Endothelial cell of umbilical vein (primary cell): Measurements from ENCODE around the gene CGA. TPM values are rescaled to one million over a fixed set of nuclear protein-coding genes. Genes with fewer than 3 reads are reported as not detected.

Experiments used
- BruUV-seq: library from RNA; stranded (reverse); fragments of 400-500 nt; replicated peaks from 2 replicates; lab custom pipeline; 2021; lab: Mats Ljungman, UMichigan
- CTCF ChIA-PET: fragments of 300-600, 350-600 bp; sonication (Branson Sonifier 250); formaldehyde crosslinking; loops from one replicate; lab custom pipeline; 2021; ENCODE audit warnings: antibody characterized with exemption, inconsistent platforms; lab: Charles Lee
- POLR2A ChIA-PET: fragments of 300-600, 350-600 bp; sonication (Branson Sonifier 250); formaldehyde crosslinking; loops from one replicate; lab custom pipeline; 2021; ENCODE audit warnings: antibody characterized with exemption, inconsistent platforms; lab: Charles Lee
- DNase-seq: peaks from one replicate; pipeline ENCODE4 v3.0.0-alpha.2; 2011; ENCODE audit warnings: low read depth, low spot score
- FAIRE-seq: peaks from 2 replicates; lab custom pipeline; 2011; peaks lifted over from hg19 to GRCh38; lab: Jason Lieb, UNC
- H2AFZ ChIP-seq: 2 replicates; pipeline ENCODE4 v1.6.0; 2012; ENCODE audit warnings: low read depth, low read length, control low read depth, inconsistent platforms
- H3K27ac ChIP-seq: 2 replicates; pipeline ENCODE4 v1.5.1; 2011; ENCODE audit warnings: low read depth, mild to moderate bottlenecking, control low read depth, low read length, moderate library complexity; ENCODE audit not compliant: insufficient read depth
- H3K27me3 ChIP-seq, 2 experiments: 2 replicates each; pipeline versions ENCODE4 v1.6.0 to v1.6.1; 2011; ENCODE audit warnings: low read length in 2 of 2, mixed read lengths in 1 of 2; ENCODE audit not compliant: control insufficient read depth in 2 of 2, insufficient read depth in 2 of 2
- H3K36me3 ChIP-seq, 2 experiments: 2 replicates in 1 of 2; 3 replicates in 1 of 2; pipeline ENCODE4 v1.5.1; 2011; ENCODE audit warnings: low read length in 2 of 2, mild to moderate bottlenecking in 1 of 2, moderate library complexity in 1 of 2; ENCODE audit not compliant: control insufficient read depth in 2 of 2, insufficient read depth in 2 of 2; ENCODE audit errors: extremely low read depth in 1 of 2
- H3K4me1 ChIP-seq: 3 replicates; pipeline ENCODE4 v1.5.1; 2011; ENCODE audit warnings: mild to moderate bottlenecking, low read length; ENCODE audit not compliant: control insufficient read depth, insufficient read depth; ENCODE audit errors: extremely low read depth
- H3K4me2 ChIP-seq: 2 replicates; pipeline ENCODE4 v1.6.1; 2011; ENCODE audit warnings: low read length, control low read depth, mixed read lengths; ENCODE audit not compliant: insufficient read depth
- H3K4me3 ChIP-seq, 3 experiments: fragments of 200-600 bp in 1 of 3; sonication (generic), shearing (Covaris generic) in 1 of 3; replicated peaks in 1 of 3; 2 replicates each; pipeline ENCODE4 v1.5.1; 2011 to 2016; ENCODE audit warnings: control low read depth in 3 of 3, low read length in 3 of 3, mild to moderate bottlenecking in 2 of 3, inconsistent platforms in 1 of 3, low read depth in 1 of 3, moderate library complexity in 1 of 3; ENCODE audit not compliant: insufficient read depth in 1 of 3
- H3K79me2 ChIP-seq: 2 replicates; pipeline ENCODE4 v1.6.0; 2012; ENCODE audit warnings: low read length, inconsistent platforms; ENCODE audit not compliant: control insufficient read depth, insufficient read depth
- H3K9ac ChIP-seq: replicated peaks from 2 replicates; pipeline ENCODE3; 2011; ENCODE audit warnings: low read length, control low read depth; ENCODE audit not compliant: insufficient read depth; ENCODE audit errors: extremely low read depth
- H3K9me1 ChIP-seq: replicated peaks from 3 replicates; pipeline ENCODE4 v1.6.0; 2011; ENCODE audit warnings: mild to moderate bottlenecking, low read length; ENCODE audit not compliant: control insufficient read depth, insufficient read depth; ENCODE audit errors: extremely low read depth
- H3K9me3 ChIP-seq: replicated peaks from 2 replicates; pipeline ENCODE4 v1.5.1; 2012; ENCODE audit warnings: low read length, inconsistent platforms; ENCODE audit not compliant: control insufficient read depth, insufficient read depth
- H4K20me1 ChIP-seq: replicated peaks from 2 replicates; pipeline ENCODE3; 2011; ENCODE audit warnings: mild to moderate bottlenecking, low read length; ENCODE audit not compliant: control insufficient read depth, insufficient read depth; ENCODE audit errors: extremely low read depth
- CTCF ChIP-seq, 2 donors: IDR thresholded peaks; 1 replicate in 1 of 2; 2 replicates in 1 of 2; pipeline ENCODE4 v1.5.1; 2011; ENCODE audit warnings: low read length in 2 of 2, mild to moderate bottlenecking in 2 of 2, moderate library complexity in 2 of 2, control low read depth in 1 of 2, inconsistent platforms in 1 of 2, low read depth in 1 of 2; ENCODE audit not compliant: insufficient read depth in 1 of 2; ENCODE audit errors: extremely low read depth in 1 of 2
- EZH2 ChIP-seq: IDR thresholded peaks from 2 replicates; pipeline ENCODE4 v1.6.1; 2012; ENCODE audit warnings: borderline replicate concordance, low read depth, mild to moderate bottlenecking, moderate library complexity, low read length, inconsistent platforms; ENCODE audit not compliant: severe bottlenecking
- FOS ChIP-seq: IDR thresholded peaks from 2 replicates; pipeline ENCODE4 v1.6.1; 2011; ENCODE audit warnings: mild to moderate bottlenecking, low read length, moderate library complexity, borderline replicate concordance; ENCODE audit not compliant: insufficient read depth
- GATA2 ChIP-seq: IDR thresholded peaks from 2 replicates; pipeline ENCODE4 v1.7.0; 2011; ENCODE audit warnings: low read depth, mild to moderate bottlenecking, moderate library complexity, mixed read lengths, low read length; ENCODE audit not compliant: insufficient read length, insufficient read depth
- JUN ChIP-seq: IDR thresholded peaks from 2 replicates; pipeline ENCODE4 v1.6.1; 2011; ENCODE audit warnings: borderline replicate concordance, low read depth; ENCODE audit not compliant: insufficient read length, insufficient read depth
- MAX ChIP-seq: IDR thresholded peaks from 2 replicates; pipeline ENCODE4 v1.6.1; 2011; ENCODE audit not compliant: insufficient read depth, insufficient read length
- MYC ChIP-seq: IDR thresholded peaks from one replicate; pipeline ENCODE4 v1.6.1; 2011; ENCODE audit warnings: mild to moderate bottlenecking, low read depth, low read length
- POLR2A ChIP-seq: IDR thresholded peaks from 2 replicates; pipeline ENCODE4 v1.6.1; 2012; ENCODE audit warnings: low read depth, mild to moderate bottlenecking, control low read depth, low read length
- POLR2AphosphoS5 ChIP-seq: IDR thresholded peaks from 2 replicates; pipeline ENCODE4 v1.6.1; 2012; ENCODE audit warnings: low read depth, mild to moderate bottlenecking, control low read depth, low read length, moderate library complexity; ENCODE audit not compliant: insufficient read depth
- dilution Hi-C: fragments of 300-500 bp; cut with MboI; formaldehyde crosslinking; loops from one replicate; pipeline ENCODE4 v1.15.0; 2019; ENCODE audit warnings: low sequenced_read_pairs; ENCODE audit not compliant: extremely low pct_ligation_motif_present
- intact Hi-C: fragments of 100-400 bp; cut with micrococcal nuclease; formaldehyde crosslinking; loops from one replicate; pipeline ENCODE4 v1.10.0; 2022
- polyA plus RNA-seq, 4 experiments: library from polyadenylated mRNA; depleted of rRNA in 3 of 4; stranded (reverse) in 3 of 4; unstranded in 1 of 4; fragments of >200 nt; gene quantifications; 2 replicates each; pipeline versions ENCODE4 v1.2.1 to v1.2.3, GENCODE V29; 2011 to 2012; ENCODE audit warnings: missing spikeins in 1 of 4
- total RNA-seq: library from RNA; stranded (reverse); gene quantifications from 2 replicates; pipeline ENCODE4 v1.2.3, GENCODE V29; 2021

CGA gene
- total and polyA plus RNA-seq, 2 donors (not counting 3 experiments of a cell fraction or from before 2014, with no cell fraction given): 0.10 TPM; not detected in 1

- Histone ChIP-seq H3K4me2 (no peak overlapping the region), H3K27ac (no peak overlapping the region), H3K4me3 (no peak overlapping the region), H3K9me1 (no peaks in the 10 kb centered on the region), H4K20me1 (no peaks in the 10 kb centered on the region), H3K9me3 (no peaks in the 10 kb centered on the region), H3K9ac (no peak overlapping the region), H3K4me1 (no peaks in the 10 kb centered on the region), H3K27me3 (peaks cover 1 to 5% of the 10 kb centered on the region in 2 experiments), H3K36me3 (no peaks in the 10 kb centered on the region), H3K79me2 (no peaks in the 10 kb centered on the region), H2AFZ (no peak overlapping the region)
- dilution Hi-C loops: no loop called here
- no peak for TF ChIP-seq POLR2AphosphoS5
- TF ChIP-seq CTCF (IDR thresholded peaks at IDR 0.05; ENCODE audit: extremely low read depth in 1 of 2, insufficient read depth in 1 of 2, low read depth in 1 of 2, low read length in 2 of 2): no peak
- no peak for TF ChIP-seq JUN
- TF ChIP-seq FOS: no peak
- TF ChIP-seq EZH2: no peak
- TF ChIP-seq POLR2A: no peak
- no peak for TF ChIP-seq MYC
- BruUV-seq: no TSS peak
- no peak for FAIRE-seq
- DNase-seq: no peak
- POLR2A ChIA-PET: no interaction called here
- intact Hi-C loops: no loop called here
- CTCF ChIA-PET: no interaction called here
Measured at GRCh38 chr6:87126501-87126900, 31.6 kb upstream of the CGA start.

GRCh38 chr6:87124074-87124473 lies 29.2 kb upstream of the CGA start:
- no peak overlapping the region for H3K4me2 ChIP-seq
- FAIRE-seq (no peak), DNase-seq (no peak)
- intact Hi-C loops (no loop called here), dilution Hi-C loops (no loop called here)
- no peaks in the 10 kb centered on the region for H3K4me1 ChIP-seq
- no peaks in the 10 kb centered on the region for H3K79me2 ChIP-seq
- H3K27ac ChIP-seq: no peak overlapping the region
- H3K9me1 ChIP-seq: no peaks in the 10 kb centered on the region
- H3K36me3 ChIP-seq: no peaks in the 10 kb centered on the region
- TF ChIP-seq MYC (no peak), FOS (no peak), POLR2AphosphoS5 (no peak), CTCF (IDR thresholded peaks at IDR 0.05; ENCODE audit: extremely low read depth in 1 of 2, insufficient read depth in 1 of 2, low read depth in 1 of 2, low read length in 2 of 2) (no peak), GATA2 (no peak), POLR2A (no peak), JUN (no peak), EZH2 (no peak), MAX (no peak)
- H2AFZ ChIP-seq: no peak overlapping the region
- no peak overlapping the region for H3K9ac ChIP-seq
- H3K4me3 ChIP-seq: no peak overlapping the region
- ChIA-PET POLR2A (no interaction called here), CTCF (interaction anchor here (1.1 to 1.9 kb wide), 2 partner anchors 45 to 137 kb away, joined by 3 to 4 read pairs; no protein-coding TSS in a partner anchor)
- H3K9me3 ChIP-seq: no peaks in the 10 kb centered on the region
- no peaks in the 10 kb centered on the region for H4K20me1 ChIP-seq
- H3K27me3 ChIP-seq: peaks cover 0 to 5% of the 10 kb centered on the region in 2 experiments
- no TSS peak for BruUV-seq
